SK-N-SH treated with all-trans-retinoic acid at 6 μM for 48 hours (cell line): Measurements from ENCODE around the gene GRM7.

Source experiments
- ATAC-seq: fragments of 200-7000 bp; cut with Tn5 transposase; 3 replicates; pipeline ENCODE4 v1.9.1; 2020; ENCODE audit warnings: mild to moderate bottlenecking, moderate library complexity
- ARNTL ChIP-seq: fragments of 450-650 bp; formaldehyde crosslinking; IDR thresholded peaks from 2 replicates; pipeline ENCODE4 v1.5.0; 2020; ENCODE audit warnings: low read depth, mild to moderate bottlenecking, moderate library complexity, borderline replicate concordance
- BACH2 ChIP-seq: fragments of 250-450 bp; sonication (Bioruptor Pico); IDR thresholded peaks from 2 replicates; pipeline ENCODE4 v1.9.0; 2021; ENCODE audit warnings: mild to moderate bottlenecking, borderline replicate concordance
- CSDC2 ChIP-seq: fragments of 250-450 bp; sonication (Bioruptor Pico); IDR thresholded peaks from 2 replicates; pipeline ENCODE4 v1.5.0; 2020; ENCODE audit warnings: mild to moderate bottlenecking, moderate library complexity
- ESRRG ChIP-seq: fragments of 250-450 bp; sonication (Bioruptor Pico); IDR thresholded peaks from 2 replicates; pipeline ENCODE4 v1.6.1; 2021; ENCODE audit warnings: mild to moderate bottlenecking
- GLIS3 ChIP-seq: fragments of 250-450 bp; sonication (Bioruptor Pico); IDR thresholded peaks from 2 replicates; pipeline ENCODE4 v1.5.0; 2020; ENCODE audit warnings: mild to moderate bottlenecking, moderate library complexity
- ISL1 ChIP-seq: fragments of 250-450 bp; sonication (Bioruptor Pico); IDR thresholded peaks from 2 replicates; pipeline ENCODE4 v2.1.2; 2022; ENCODE audit warnings: mild to moderate bottlenecking, moderate library complexity
- OSR1 ChIP-seq: fragments of 250-450 bp; sonication (Bioruptor Pico); IDR thresholded peaks from 2 replicates; pipeline ENCODE4 v1.8.0; 2022; ENCODE audit warnings: moderate library complexity, mild to moderate bottlenecking, inconsistent platforms
- PPARA ChIP-seq: fragments of 250-450 bp; sonication (Bioruptor Pico); IDR thresholded peaks from 2 replicates; pipeline ENCODE4 v1.5.0; 2020; ENCODE audit warnings: mild to moderate bottlenecking, borderline replicate concordance
- RARB ChIP-seq: fragments of 250-450 bp; sonication (Bioruptor Pico); IDR thresholded peaks from 2 replicates; pipeline ENCODE4 v1.8.0; 2021; ENCODE audit warnings: mild to moderate bottlenecking, moderate library complexity
- SNAI2 ChIP-seq: fragments of 250-450 bp; sonication (Bioruptor Pico); IDR thresholded peaks from 2 replicates; pipeline ENCODE4 v1.5.0; 2020; ENCODE audit warnings: mild to moderate bottlenecking, moderate library complexity
- TCF4 ChIP-seq: fragments of 250-450 bp; sonication (Bioruptor Pico); IDR thresholded peaks from 2 replicates; pipeline ENCODE4 v1.8.0; 2021; ENCODE audit warnings: mild to moderate bottlenecking, moderate library complexity, borderline replicate concordance
- TOX ChIP-seq: fragments of 250-450 bp; sonication (Bioruptor Pico); IDR thresholded peaks from 2 replicates; pipeline ENCODE4 v1.8.0; 2021; ENCODE audit warnings: mild to moderate bottlenecking, moderate library complexity, borderline replicate concordance
- TSHZ2 ChIP-seq: fragments of 250-450 bp; sonication (Bioruptor Pico); IDR thresholded peaks from 2 replicates; pipeline ENCODE4 v1.5.0; 2020; ENCODE audit warnings: mild to moderate bottlenecking, moderate library complexity
- ZC3H10 ChIP-seq: fragments of 250-450 bp; sonication (Bioruptor Pico); IDR thresholded peaks from 2 replicates; pipeline ENCODE4 v1.5.1; 2021; ENCODE audit warnings: mild to moderate bottlenecking, moderate library complexity
- ZFP3 ChIP-seq: fragments of 250-450 bp; sonication (Bioruptor Pico); IDR thresholded peaks from 2 replicates; pipeline ENCODE4 v1.5.0; 2020; ENCODE audit warnings: mild to moderate bottlenecking, moderate library complexity
- ZFP30 ChIP-seq: fragments of 450-650 bp; formaldehyde crosslinking; IDR thresholded peaks from 2 replicates; pipeline ENCODE4 v1.5.0; 2022; ENCODE audit warnings: mild to moderate bottlenecking, moderate library complexity
- ZNF70 ChIP-seq: fragments of 450-650 bp; formaldehyde crosslinking; IDR thresholded peaks from 2 replicates; pipeline ENCODE4 v1.5.0; 2020; ENCODE audit warnings: mild to moderate bottlenecking, moderate library complexity
- TF ChIP-seq, protein P1 (sequence below): fragments of 250-450 bp; sonication (Bioruptor Pico); IDR thresholded peaks from 2 replicates; pipeline ENCODE4 v1.5.1; 2020; ENCODE audit warnings: low read depth, mild to moderate bottlenecking, moderate library complexity
- TF ChIP-seq, protein P2 (sequence below): fragments of 250-450 bp; sonication (Bioruptor Pico); IDR thresholded peaks from 2 replicates; pipeline ENCODE4 v1.8.0; 2020; ENCODE audit warnings: mild to moderate bottlenecking, moderate library complexity, borderline replicate concordance
- TF ChIP-seq, protein P3 (sequence below): fragments of 250-450 bp; sonication (Bioruptor Pico); IDR thresholded peaks from 2 replicates; pipeline ENCODE4 v1.8.0; 2021; ENCODE audit warnings: low read depth, mild to moderate bottlenecking, moderate library complexity, borderline replicate concordance
- TF ChIP-seq, protein P4 (sequence below): fragments of 250-450 bp; sonication (Bioruptor Pico); IDR thresholded peaks from 2 replicates; pipeline ENCODE4 v1.5.1; 2021; ENCODE audit warnings: mild to moderate bottlenecking, moderate library complexity

The GRM7 gene

DNA sequence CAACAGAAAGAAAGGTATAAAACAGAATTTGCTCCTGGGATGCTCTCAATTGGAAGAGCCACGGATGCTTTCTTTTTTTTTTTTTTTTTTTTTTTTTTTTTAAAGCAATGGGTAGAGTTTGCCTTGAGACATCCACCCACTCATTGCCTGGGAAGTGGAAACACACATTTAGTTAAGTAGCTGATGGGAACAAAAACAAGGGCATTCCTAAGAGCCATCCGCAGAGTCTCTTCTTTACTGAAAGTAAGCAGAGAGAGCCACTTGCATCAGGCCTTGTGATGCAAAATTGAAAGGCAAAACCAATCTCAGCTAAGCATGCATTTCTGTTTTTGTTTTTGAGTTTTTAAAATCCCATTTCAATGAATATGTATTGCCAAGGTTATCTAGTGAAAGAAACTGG is 852.8 kb downstream of the GRM7 start (continued):
- no peak for TF ChIP-seq BACH2 (CRISPR knock-in tag)
- TF ChIP-seq ISL1 (CRISPR knock-in tag), result no peak
- no peak for TF ChIP-seq OSR1
- TF ChIP-seq ZFP3 (CRISPR knock-in tag), result no peak
- TF ChIP-seq TCF4 (CRISPR knock-in tag), result no peak
- no peak for TF ChIP-seq PPARA (CRISPR knock-in tag)
- TF ChIP-seq, all 23 proteins: peak for 0

GRCh38 chr3:7720649-7721297 is 859.9 kb downstream of the GRM7 start:
- ATAC-seq, result no peak
- no peak for TF ChIP-seq SNAI2
- TF ChIP-seq TOX (CRISPR knock-in tag), result no peak
- no peak for TF ChIP-seq ZFP30 (CRISPR knock-in tag)
- no peak for TF ChIP-seq ZNF70 (CRISPR knock-in tag)
- no peak for TF ChIP-seq ISL1 (CRISPR knock-in tag)
- TF ChIP-seq, protein P1, sequence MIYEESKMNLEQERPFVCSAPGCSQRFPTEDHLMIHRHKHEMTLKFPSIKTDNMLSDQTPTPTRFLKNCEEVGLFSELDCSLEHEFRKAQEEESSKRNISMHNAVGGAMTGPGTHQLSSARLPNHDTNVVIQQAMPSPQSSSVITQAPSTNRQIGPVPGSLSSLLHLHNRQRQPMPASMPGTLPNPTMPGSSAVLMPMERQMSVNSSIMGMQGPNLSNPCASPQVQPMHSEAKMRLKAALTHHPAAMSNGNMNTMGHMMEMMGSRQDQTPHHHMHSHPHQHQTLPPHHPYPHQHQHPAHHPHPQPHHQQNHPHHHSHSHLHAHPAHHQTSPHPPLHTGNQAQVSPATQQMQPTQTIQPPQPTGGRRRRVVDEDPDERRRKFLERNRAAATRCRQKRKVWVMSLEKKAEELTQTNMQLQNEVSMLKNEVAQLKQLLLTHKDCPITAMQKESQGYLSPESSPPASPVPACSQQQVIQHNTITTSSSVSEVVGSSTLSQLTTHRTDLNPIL (CRISPR knock-in tag), result no peak
- TF ChIP-seq PPARA (CRISPR knock-in tag), result no peak
- TF ChIP-seq, protein P2, sequence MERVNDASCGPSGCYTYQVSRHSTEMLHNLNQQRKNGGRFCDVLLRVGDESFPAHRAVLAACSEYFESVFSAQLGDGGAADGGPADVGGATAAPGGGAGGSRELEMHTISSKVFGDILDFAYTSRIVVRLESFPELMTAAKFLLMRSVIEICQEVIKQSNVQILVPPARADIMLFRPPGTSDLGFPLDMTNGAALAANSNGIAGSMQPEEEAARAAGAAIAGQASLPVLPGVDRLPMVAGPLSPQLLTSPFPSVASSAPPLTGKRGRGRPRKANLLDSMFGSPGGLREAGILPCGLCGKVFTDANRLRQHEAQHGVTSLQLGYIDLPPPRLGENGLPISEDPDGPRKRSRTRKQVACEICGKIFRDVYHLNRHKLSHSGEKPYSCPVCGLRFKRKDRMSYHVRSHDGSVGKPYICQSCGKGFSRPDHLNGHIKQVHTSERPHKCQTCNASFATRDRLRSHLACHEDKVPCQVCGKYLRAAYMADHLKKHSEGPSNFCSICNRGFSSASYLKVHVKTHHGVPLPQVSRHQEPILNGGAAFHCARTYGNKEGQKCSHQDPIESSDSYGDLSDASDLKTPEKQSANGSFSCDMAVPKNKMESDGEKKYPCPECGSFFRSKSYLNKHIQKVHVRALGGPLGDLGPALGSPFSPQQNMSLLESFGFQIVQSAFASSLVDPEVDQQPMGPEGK (CRISPR knock-in tag), result no peak
- no peak for TF ChIP-seq ZC3H10
- TF ChIP-seq ARNTL (CRISPR knock-in tag), result no peak
- TF ChIP-seq, protein P3, sequence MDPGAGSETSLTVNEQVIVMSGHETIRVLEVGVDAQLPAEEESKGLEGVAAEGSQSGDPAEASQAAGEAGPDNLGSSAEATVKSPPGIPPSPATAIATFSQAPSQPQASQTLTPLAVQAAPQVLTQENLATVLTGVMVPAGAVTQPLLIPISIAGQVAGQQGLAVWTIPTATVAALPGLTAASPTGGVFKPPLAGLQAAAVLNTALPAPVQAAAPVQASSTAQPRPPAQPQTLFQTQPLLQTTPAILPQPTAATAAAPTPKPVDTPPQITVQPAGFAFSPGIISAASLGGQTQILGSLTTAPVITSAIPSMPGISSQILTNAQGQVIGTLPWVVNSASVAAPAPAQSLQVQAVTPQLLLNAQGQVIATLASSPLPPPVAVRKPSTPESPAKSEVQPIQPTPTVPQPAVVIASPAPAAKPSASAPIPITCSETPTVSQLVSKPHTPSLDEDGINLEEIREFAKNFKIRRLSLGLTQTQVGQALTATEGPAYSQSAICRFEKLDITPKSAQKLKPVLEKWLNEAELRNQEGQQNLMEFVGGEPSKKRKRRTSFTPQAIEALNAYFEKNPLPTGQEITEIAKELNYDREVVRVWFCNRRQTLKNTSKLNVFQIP (CRISPR knock-in tag), result no peak
- no peak for TF ChIP-seq RARB (CRISPR knock-in tag)
- no peak for TF ChIP-seq CSDC2 (CRISPR knock-in tag)
- TF ChIP-seq GLIS3 (CRISPR knock-in tag), result no peak
- no peak for TF ChIP-seq ESRRG (CRISPR knock-in tag)
- TF ChIP-seq OSR1, result no peak

- ATAC-seq, result no peak
- TF ChIP-seq TCF4 (CRISPR knock-in tag) (no peak), ZNF70 (CRISPR knock-in tag) (no peak)
- TF ChIP-seq, protein P1 (CRISPR knock-in tag), result no peak
- TF ChIP-seq, all 23 proteins: peak for 0
These were observed 861.0 kb downstream of the GRM7 start for GRCh38 chr3:7721869-7722268.

GRCh38 chr3:7728566-7729519 is 867.9 kb downstream of the GRM7 start:
- TF ChIP-seq ISL1 (CRISPR knock-in tag) (no peak), ZC3H10 (no peak), TSHZ2 (CRISPR knock-in tag) (no peak), ZFP30 (CRISPR knock-in tag) (no peak), TCF4 (CRISPR knock-in tag) (no peak)
- TF ChIP-seq, protein P4, sequence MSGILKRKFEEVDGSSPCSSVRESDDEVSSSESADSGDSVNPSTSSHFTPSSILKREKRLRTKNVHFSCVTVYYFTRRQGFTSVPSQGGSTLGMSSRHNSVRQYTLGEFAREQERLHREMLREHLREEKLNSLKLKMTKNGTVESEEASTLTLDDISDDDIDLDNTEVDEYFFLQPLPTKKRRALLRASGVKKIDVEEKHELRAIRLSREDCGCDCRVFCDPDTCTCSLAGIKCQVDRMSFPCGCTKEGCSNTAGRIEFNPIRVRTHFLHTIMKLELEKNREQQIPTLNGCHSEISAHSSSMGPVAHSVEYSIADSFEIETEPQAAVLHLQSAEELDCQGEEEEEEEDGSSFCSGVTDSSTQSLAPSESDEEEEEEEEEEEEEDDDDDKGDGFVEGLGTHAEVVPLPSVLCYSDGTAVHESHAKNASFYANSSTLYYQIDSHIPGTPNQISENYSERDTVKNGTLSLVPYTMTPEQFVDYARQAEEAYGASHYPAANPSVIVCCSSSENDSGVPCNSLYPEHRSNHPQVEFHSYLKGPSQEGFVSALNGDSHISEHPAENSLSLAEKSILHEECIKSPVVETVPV (CRISPR knock-in tag), result no peak
- TF ChIP-seq, protein P2 (CRISPR knock-in tag), result no peak
- ATAC-seq, result no peak
